CD4-positive, alpha-beta memory T cell (primary cell): Measurements from ENCODE around the gene AGK. TPM values are rescaled to one million over a fixed set of nuclear protein-coding genes. Genes with fewer than 3 reads are reported as not detected.
"Not testable (repeated sequence)": the region's sequence is repeated elsewhere in the genome, so short reads cannot be mapped to it uniquely, and the experiment has no call there.

Experiments
- CTCF ChIA-PET: fragments of 350-600 bp; sonication (Branson Sonifier 250); formaldehyde crosslinking; loops from one replicate; lab custom pipeline; 2021; ENCODE audit warnings: inconsistent platforms; ENCODE audit not compliant: partially characterized antibody; lab: Charles Lee
- POLR2A ChIA-PET: fragments of 350-600 bp; sonication (Branson Sonifier 250); formaldehyde crosslinking; loops from one replicate; lab custom pipeline; 2021; ENCODE audit not compliant: partially characterized antibody; lab: Charles Lee
- DNase-seq, 5 donors: peaks; one replicate each; pipeline versions ENCODE4 v3.0.0 to v3.0.0-alpha.2; 2020 to 2022; ENCODE audit warnings: mixed read lengths in 1 of 5
- H3K27ac ChIP-seq: one replicate; pipeline ENCODE4 v1.7.0; 2013; ENCODE audit warnings: low read depth, low read length
- H3K27me3 ChIP-seq: 2 replicates; pipeline ENCODE4 v1.7.0; 2013; ENCODE audit warnings: mild to moderate bottlenecking, low read length, moderate library complexity; ENCODE audit not compliant: insufficient read depth
- H3K36me3 ChIP-seq: 2 replicates; pipeline ENCODE4 v1.7.0; 2013; ENCODE audit warnings: mild to moderate bottlenecking, low read length, moderate library complexity; ENCODE audit not compliant: insufficient read depth
- H3K4me1 ChIP-seq: 2 replicates; pipeline ENCODE4 v1.7.0; 2013; ENCODE audit warnings: mild to moderate bottlenecking, low read length, moderate library complexity; ENCODE audit not compliant: insufficient read depth
- H3K4me3 ChIP-seq, 2 donors: one replicate each; pipeline ENCODE4 v1.7.0; 2013; ENCODE audit warnings: low read length in 2 of 2, mild to moderate bottlenecking in 1 of 2
- H3K9me3 ChIP-seq, 2 donors: one replicate each; pipeline ENCODE4 v1.7.0; 2013; ENCODE audit warnings: low read length in 2 of 2, control low read depth in 1 of 2; ENCODE audit not compliant: control insufficient read depth in 1 of 2
- H3K27ac Mint-ChIP-seq, 7 donors: one replicate each; pipeline ENCODE4 v1.8.0; 2020 to 2021; ENCODE audit warnings: mixed read lengths in 7 of 7, mild to moderate bottlenecking in 6 of 7, inconsistent platforms in 3 of 7, moderate library complexity in 3 of 7
- H3K27me3 Mint-ChIP-seq, 2 donors: one replicate each; pipeline ENCODE4 v1.8.0; 2020 to 2021; ENCODE audit warnings: mixed read lengths in 2 of 2
- H3K36me3 Mint-ChIP-seq, 2 donors: one replicate each; pipeline ENCODE4 v1.8.0; 2020 to 2021; ENCODE audit warnings: mixed read lengths in 2 of 2, inconsistent platforms in 1 of 2, mild to moderate bottlenecking in 1 of 2
- H3K4me1 Mint-ChIP-seq, 4 donors: one replicate each; pipeline ENCODE4 v1.8.0; 2020 to 2021; ENCODE audit warnings: mixed read lengths in 4 of 4, mild to moderate bottlenecking in 1 of 4
- H3K4me3 Mint-ChIP-seq, 8 donors: one replicate each; pipeline ENCODE4 v1.8.0; 2020 to 2021; ENCODE audit warnings: mixed read lengths in 8 of 8, mild to moderate bottlenecking in 7 of 8, moderate library complexity in 6 of 8, inconsistent platforms in 3 of 8
- H3K9me3 Mint-ChIP-seq, 8 donors: one replicate each; pipeline ENCODE4 v1.8.0; 2020 to 2021; ENCODE audit warnings: mixed read lengths in 8 of 8, mild to moderate bottlenecking in 5 of 8, inconsistent platforms in 3 of 8, moderate library complexity in 1 of 8
- intact Hi-C: fragments of 100-400 bp; cut with micrococcal nuclease; formaldehyde crosslinking; loops from one replicate; pipeline ENCODE4 v1.15.1; 2023
- polyA plus RNA-seq, 2 donors: library from polyadenylated mRNA; unstranded; fragments of 300-500 nt; fragmentation: Illumina TruSeq; gene quantifications; one replicate each; pipeline ENCODE4 v1.2.3, GENCODE V29; 2021
- total RNA-seq, 2 experiments: library from RNA; stranded (reverse); gene quantifications; one replicate each; pipeline ENCODE4 v1.2.3, GENCODE V29; 2021

The AGK gene
- total and polyA plus RNA-seq, 4 experiments from 2014 or later: 28.1 to 33.8 (median 29.2) TPM

DNA sequence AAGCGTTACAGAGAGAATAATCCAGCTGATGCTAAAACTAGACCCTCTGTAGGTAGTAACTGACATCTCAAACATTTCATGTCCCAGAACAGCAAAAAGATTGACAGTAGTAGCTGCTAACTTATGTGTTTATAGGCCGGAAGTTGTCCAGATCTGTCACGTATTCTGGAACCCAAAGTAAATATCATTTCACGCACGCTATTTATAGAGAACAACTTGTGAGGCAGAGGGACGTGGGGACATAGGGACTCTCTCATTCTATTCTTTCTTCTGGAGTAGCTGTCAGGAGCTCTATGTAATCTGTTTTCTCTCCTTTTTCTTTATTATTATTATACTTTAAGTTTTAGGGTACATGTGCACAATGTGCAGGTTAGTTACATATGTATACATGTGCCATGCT, 22.3 kb downstream of the AGK start:
- Mint-ChIP-seq H3K27ac (no peak overlapping the region), H3K4me1 (peaks cover 0 to 3% (median 0%) of the 10 kb centered on the region in 4 donors), H3K9me3 (peaks cover 0 to 30% (median 25%) of the 10 kb centered on the region in 8 donors), H3K27me3 (no peaks in the 10 kb centered on the region), H3K36me3 (peaks cover 56 to 62% of the 10 kb centered on the region in 2 donors), H3K4me3 (no peak overlapping the region)
- no peak for DNase-seq
- Histone ChIP-seq H3K36me3 (peaks cover 3% of the 10 kb centered on the region), H3K27me3 (no peaks in the 10 kb centered on the region), H3K27ac (no peak overlapping the region), H3K4me3 (no peak overlapping the region), H3K4me1 (no peaks in the 10 kb centered on the region), H3K9me3 (no peaks in the 10 kb centered on the region)
- intact Hi-C loops: no loop called here
- ChIA-PET POLR2A (no interaction called here), CTCF (interaction anchor here (2.4 kb wide), 1 partner anchor 40 kb away, joined by 11 read pairs; no protein-coding TSS in a partner anchor)

- intact Hi-C loops: no loop called here
- ChIA-PET CTCF (interaction anchor here (2.4 kb wide), 1 partner anchor 41 kb away, joined by 11 read pairs; no protein-coding TSS in a partner anchor), POLR2A (no interaction called here)
- no peak overlapping the region for H3K27ac ChIP-seq
- H3K27me3 Mint-ChIP-seq: no peaks in the 10 kb centered on the region
- no peak overlapping the region for H3K4me3 ChIP-seq
- H3K27ac Mint-ChIP-seq: peak overlapping the region in 2 of 7 donors; percentile 49 to 51
- peaks cover 0 to 30% (median 25%) of the 10 kb centered on the region in 8 donors for H3K9me3 Mint-ChIP-seq
- peaks cover 52 to 62% of the 10 kb centered on the region in 2 donors for H3K36me3 Mint-ChIP-seq
- DNase-seq: no peak
- no peaks in the 10 kb centered on the region for H3K36me3 ChIP-seq
- no peaks in the 10 kb centered on the region for H3K27me3 ChIP-seq
- no peak overlapping the region for H3K4me3 Mint-ChIP-seq
- no peaks in the 10 kb centered on the region for H3K9me3 ChIP-seq
- H3K4me1 Mint-ChIP-seq: peaks cover 0 to 3% (median 0%) of the 10 kb centered on the region in 4 donors
- H3K4me1 ChIP-seq: no peaks in the 10 kb centered on the region
Observed at GRCh38 chr7:141575164-141575563, 24.0 kb downstream of the AGK start.

- H3K4me3 ChIP-seq: no peak overlapping the region
- no peaks in the 10 kb centered on the region for H3K27me3 Mint-ChIP-seq
- H3K9me3 ChIP-seq: no peaks in the 10 kb centered on the region
- H3K27ac ChIP-seq: no peak overlapping the region
- POLR2A ChIA-PET: no interaction called here
- no peak for DNase-seq
- CTCF ChIA-PET: no interaction called here
- H3K36me3 ChIP-seq: no peaks in the 10 kb centered on the region
- H3K36me3 Mint-ChIP-seq: peaks cover 52 to 60% of the 10 kb centered on the region in 2 donors
- H3K27me3 ChIP-seq: no peaks in the 10 kb centered on the region
- no peaks in the 10 kb centered on the region for H3K4me1 ChIP-seq
- H3K4me3 Mint-ChIP-seq: no peak overlapping the region
- peaks cover 0 to 3% (median 0%) of the 10 kb centered on the region in 4 donors for H3K4me1 Mint-ChIP-seq
- H3K9me3 Mint-ChIP-seq: peaks cover 0 to 30% (median 25%) of the 10 kb centered on the region in 8 donors
- H3K27ac Mint-ChIP-seq: no peak overlapping the region
- intact Hi-C loops: no loop called here
Observed at GRCh38 chr7:141575654-141576448, 24.6 kb downstream of the AGK start.

- no peak overlapping the region for H3K4me3 ChIP-seq
- POLR2A ChIA-PET: no interaction called here
Observed at GRCh38 chr7:141577043-141577839, 26.0 kb downstream of the AGK start.

DNA sequence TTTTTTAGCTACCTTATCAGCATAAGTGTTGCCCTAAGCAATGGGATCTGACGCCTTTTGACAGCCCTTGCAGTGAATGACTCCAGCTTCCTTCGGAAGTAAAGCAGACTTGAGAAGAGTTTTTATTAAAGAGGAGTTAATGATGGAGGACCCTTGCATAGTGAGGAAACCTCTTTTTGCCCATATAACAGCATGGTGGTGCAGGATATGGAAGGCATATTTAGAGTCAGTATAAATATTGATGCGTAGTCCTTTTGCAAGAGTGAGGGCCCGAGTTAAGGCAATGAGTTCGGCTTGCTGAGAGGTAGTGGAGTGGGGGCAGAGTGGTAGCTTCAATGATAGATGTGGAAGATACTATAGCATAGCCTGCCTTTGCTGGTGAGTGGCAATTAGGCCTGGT, 28.7 kb downstream of the AGK start:
- H3K36me3 Mint-ChIP-seq: peaks cover 27 to 38% of the 10 kb centered on the region in 2 donors
- CTCF ChIA-PET: not testable (repeated sequence)

More at GRCh38 chr7:141577043-141577839, 26.0 kb downstream of the AGK start:
- H3K4me1 Mint-ChIP-seq: no peaks in the 10 kb centered on the region
- no peak overlapping the region for H3K4me3 Mint-ChIP-seq
- H3K27ac Mint-ChIP-seq: no peak overlapping the region
- peaks cover 0 to 30% (median 25%) of the 10 kb centered on the region in 8 donors for H3K9me3 Mint-ChIP-seq
- H3K27me3 Mint-ChIP-seq: no peaks in the 10 kb centered on the region
- Histone ChIP-seq H3K27me3 (no peaks in the 10 kb centered on the region), H3K4me1 (no peaks in the 10 kb centered on the region), H3K9me3 (no peaks in the 10 kb centered on the region), H3K36me3 (no peaks in the 10 kb centered on the region), H3K27ac (no peak overlapping the region)
- CTCF ChIA-PET: interaction anchor here (0.7 kb wide), 1 partner anchor 18 kb away, joined by 3 read pairs; no protein-coding TSS in a partner anchor
- no peak for DNase-seq
- H3K36me3 Mint-ChIP-seq: peaks cover 40 to 46% of the 10 kb centered on the region in 2 donors
- intact Hi-C loops: no loop called here

GRCh38 chr7:141582063-141582462, 30.9 kb downstream of the AGK start:
- H3K9me3 ChIP-seq, H3K4me1 ChIP-seq, H3K36me3 ChIP-seq, H3K27me3 ChIP-seq, H3K27me3 Mint-ChIP-seq, H3K4me3 ChIP-seq, H3K4me3 Mint-ChIP-seq, intact Hi-C loops, DNase-seq, H3K27ac Mint-ChIP-seq, H3K27ac ChIP-seq, POLR2A ChIA-PET, CTCF ChIA-PET: not testable (repeated sequence)
- H3K36me3 Mint-ChIP-seq: peaks cover 22 to 24% of the 10 kb centered on the region in 2 donors
- peaks cover 4 to 25% (median 7%) of the 10 kb centered on the region in 4 donors for H3K4me1 Mint-ChIP-seq
- peaks cover 0 to 10% (median 0%) of the 10 kb centered on the region in 8 donors for H3K9me3 Mint-ChIP-seq

More for the DNA sequence above, 28.7 kb downstream of the AGK start:
- H3K36me3 ChIP-seq, H3K27ac Mint-ChIP-seq, H3K27me3 Mint-ChIP-seq, H3K4me1 ChIP-seq, H3K9me3 ChIP-seq, H3K4me1 Mint-ChIP-seq, intact Hi-C loops, H3K27ac ChIP-seq, H3K4me3 Mint-ChIP-seq, H3K4me3 ChIP-seq, DNase-seq, H3K27me3 ChIP-seq, POLR2A ChIA-PET: not testable (repeated sequence)
- H3K9me3 Mint-ChIP-seq: peaks cover 0 to 26% (median 16%) of the 10 kb centered on the region in 8 donors

DNA sequence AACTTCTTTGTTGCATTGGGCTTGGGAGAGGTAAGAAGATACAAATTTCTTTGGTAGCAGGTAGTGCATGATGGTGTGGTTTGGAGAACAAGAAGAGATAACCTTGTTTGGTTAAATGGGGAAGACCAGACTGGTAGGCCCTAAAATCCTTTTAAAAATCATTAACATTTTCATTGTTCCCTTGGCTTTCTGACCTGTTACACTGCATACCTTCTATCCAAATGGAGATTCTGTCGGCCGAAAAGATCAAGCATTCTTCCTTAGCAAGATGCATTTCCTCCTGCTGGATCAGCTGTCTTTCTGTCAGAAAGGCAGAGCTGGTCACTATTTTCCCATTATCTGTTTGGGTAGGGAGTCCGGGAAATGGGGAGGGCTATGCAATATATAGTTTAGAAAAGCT, 33.7 kb downstream of the AGK start:
- H3K27ac ChIP-seq: no peak overlapping the region
- H3K4me3 ChIP-seq: no peak overlapping the region
- no peaks in the 10 kb centered on the region for H3K27me3 ChIP-seq
- intact Hi-C loops: no loop called here
- Mint-ChIP-seq H3K4me1 (peaks cover 4 to 28% (median 10%) of the 10 kb centered on the region in 4 donors), H3K27ac (peak overlapping the region in 2 of 7 donors; percentile 13 to 70), H3K4me3 (no peak overlapping the region), H3K36me3 (peaks cover 26 to 36% of the 10 kb centered on the region in 2 donors), H3K9me3 (no peaks in the 10 kb centered on the region), H3K27me3 (no peaks in the 10 kb centered on the region)
- ChIA-PET POLR2A (no interaction called here), CTCF (no interaction called here)
- no peaks in the 10 kb centered on the region for H3K36me3 ChIP-seq
- H3K9me3 ChIP-seq: no peaks in the 10 kb centered on the region
- H3K4me1 ChIP-seq: no peaks in the 10 kb centered on the region
- no peak for DNase-seq
